ENCODE measurements around the gene LHFPL3. TPM values are rescaled to one million over a fixed set of nuclear protein-coding genes. Genes with fewer than 3 reads are reported as not detected.

The LHFPL3 gene
- total and polyA plus RNA-seq, 2 donors (not counting 1 experiment from before 2014, with no cell fraction given), result not detected

GRCh38 chr7:104928721-104929400 lies 600.5 kb downstream of the LHFPL3 start:
- TF ChIP-seq, protein P1, sequence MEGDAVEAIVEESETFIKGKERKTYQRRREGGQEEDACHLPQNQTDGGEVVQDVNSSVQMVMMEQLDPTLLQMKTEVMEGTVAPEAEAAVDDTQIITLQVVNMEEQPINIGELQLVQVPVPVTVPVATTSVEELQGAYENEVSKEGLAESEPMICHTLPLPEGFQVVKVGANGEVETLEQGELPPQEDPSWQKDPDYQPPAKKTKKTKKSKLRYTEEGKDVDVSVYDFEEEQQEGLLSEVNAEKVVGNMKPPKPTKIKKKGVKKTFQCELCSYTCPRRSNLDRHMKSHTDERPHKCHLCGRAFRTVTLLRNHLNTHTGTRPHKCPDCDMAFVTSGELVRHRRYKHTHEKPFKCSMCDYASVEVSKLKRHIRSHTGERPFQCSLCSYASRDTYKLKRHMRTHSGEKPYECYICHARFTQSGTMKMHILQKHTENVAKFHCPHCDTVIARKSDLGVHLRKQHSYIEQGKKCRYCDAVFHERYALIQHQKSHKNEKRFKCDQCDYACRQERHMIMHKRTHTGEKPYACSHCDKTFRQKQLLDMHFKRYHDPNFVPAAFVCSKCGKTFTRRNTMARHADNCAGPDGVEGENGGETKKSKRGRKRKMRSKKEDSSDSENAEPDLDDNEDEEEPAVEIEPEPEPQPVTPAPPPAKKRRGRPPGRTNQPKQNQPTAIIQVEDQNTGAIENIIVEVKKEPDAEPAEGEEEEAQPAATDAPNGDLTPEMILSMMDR (IDR thresholded peaks at IDR 0.05), result no peak
- no peak for TF ChIP-seq EZH2 (IDR thresholded peaks at IDR 0.05; ENCODE audit: borderline replicate concordance, insufficient read depth, low read depth, low read length, poor library complexity, severe bottlenecking)
- Mint-ChIP-seq H3K4me3 (no peak overlapping the region), H3K27me3 (no peaks in the 10 kb centered on the region), H3K4me1 (peaks cover 35% of the 10 kb centered on the region), H3K9me3 (ENCODE audit: insufficient read depth) (no peaks in the 10 kb centered on the region), H3K27ac (no peak overlapping the region)
- ATAC-seq (ENCODE audit: low read depth) (no peak), DNase-seq (no peak)
- H3K79me2 ChIP-seq (ENCODE audit: control insufficient read depth, insufficient read depth, low read length), result peaks cover 8% of the 10 kb centered on the region
- no peak overlapping the region for H2AFZ ChIP-seq (ENCODE audit: insufficient read depth, low read depth, low read length, poor library complexity, severe bottlenecking)
- no peak overlapping the region for H3K9ac ChIP-seq (ENCODE audit: low read length)
- intact Hi-C loops (cut with micrococcal nuclease), result no loop called here
- peaks cover 31 to 35% of the 10 kb centered on the region in 2 donors for H3K4me1 ChIP-seq (ENCODE audit: control insufficient read depth in 2 of 2, insufficient read depth in 2 of 2, low read length in 2 of 2)
- ChIA-PET CTCF (interaction anchor here (0.6 to 18.8 kb wide), 8 partner anchors 8 to 161 kb away, joined by 3 to 248 read pairs (median 3); no protein-coding TSS in a partner anchor), POLR2A (interaction anchor here (0.8 to 6.7 kb wide), 3 partner anchors 12 to 109 kb away, joined by 3 to 38 read pairs (median 7); no protein-coding TSS in a partner anchor)
- no peaks in the 10 kb centered on the region for H3K9me3 ChIP-seq (ENCODE audit: control extremely low read depth in 1 of 3, control insufficient read depth in 2 of 3, insufficient read depth in 1 of 3, low read length in 2 of 3)
- no peak overlapping the region for H3K27ac ChIP-seq (ENCODE audit: low read length in 2 of 2)
- no CpG with 5 or more reads among the region's 6 CpGs for WGBS (ENCODE audit: insufficient coverage)
- no peak overlapping the region for H3K4me2 ChIP-seq (replicated peaks; ENCODE audit: low read depth, low read length, poor library complexity, severe bottlenecking)
- H3K36me3 ChIP-seq (replicated peaks in 1 of 2; ENCODE audit: control extremely low read depth in 1 of 2, control insufficient read depth in 1 of 2, extremely low read depth in 1 of 2, insufficient read depth in 2 of 2, low read length in 1 of 2), result no peaks in the 10 kb centered on the region
- no peak overlapping the region for H3K4me3 ChIP-seq (ENCODE audit: control extremely low read depth in 1 of 5, extremely low read depth in 1 of 5, insufficient read depth in 1 of 5, low read depth in 2 of 5, low read length in 4 of 5)
- no peaks in the 10 kb centered on the region for H3K27me3 ChIP-seq (replicated peaks in 1 of 4; ENCODE audit: control extremely low read depth in 1 of 4, control insufficient read depth in 3 of 4, insufficient read depth in 4 of 4, low read length in 3 of 4)
- no peaks in the 10 kb centered on the region for H4K20me1 ChIP-seq (ENCODE audit: control insufficient read depth, insufficient read depth, low read length, poor library complexity, severe bottlenecking)

DNA sequence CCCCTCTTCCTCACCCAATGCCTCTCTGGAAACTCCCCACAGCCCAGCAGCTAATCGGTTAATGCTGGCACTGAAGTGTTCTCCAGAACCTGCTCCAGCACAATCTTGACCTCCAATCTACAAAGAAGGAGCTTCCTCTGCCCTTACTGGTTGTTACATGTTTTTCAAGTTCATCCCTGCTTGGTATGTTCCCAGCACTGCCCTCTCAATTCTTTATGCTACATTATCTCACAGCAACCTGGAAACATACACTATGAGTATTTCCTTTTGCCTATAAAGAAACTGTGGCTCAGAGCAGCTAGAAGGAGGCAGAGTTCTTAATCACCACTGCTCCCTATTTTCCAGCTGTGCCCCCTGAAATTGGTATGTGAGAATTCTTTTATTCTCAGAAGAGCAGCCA lies 601.5 kb downstream of the LHFPL3 start:
- intact Hi-C loops (cut with micrococcal nuclease), result no loop called here
- Histone ChIP-seq H3K9me3 (ENCODE audit: control extremely low read depth in 1 of 3, control insufficient read depth in 2 of 3, insufficient read depth in 1 of 3, low read length in 2 of 3) (no peaks in the 10 kb centered on the region), H3K27me3 (replicated peaks in 1 of 4; ENCODE audit: control extremely low read depth in 1 of 4, control insufficient read depth in 3 of 4, insufficient read depth in 4 of 4, low read length in 3 of 4) (no peaks in the 10 kb centered on the region), H3K79me2 (ENCODE audit: control insufficient read depth, insufficient read depth, low read length) (peaks cover 7% of the 10 kb centered on the region), H4K20me1 (ENCODE audit: control insufficient read depth, insufficient read depth, low read length, poor library complexity, severe bottlenecking) (no peaks in the 10 kb centered on the region), H2AFZ (ENCODE audit: insufficient read depth, low read depth, low read length, poor library complexity, severe bottlenecking) (no peak overlapping the region), H3K36me3 (replicated peaks in 1 of 2; ENCODE audit: control extremely low read depth in 1 of 2, control insufficient read depth in 1 of 2, extremely low read depth in 1 of 2, insufficient read depth in 2 of 2, low read length in 1 of 2) (no peaks in the 10 kb centered on the region), H3K9ac (ENCODE audit: low read length) (no peak overlapping the region), H3K27ac (ENCODE audit: low read length in 2 of 2) (no peak overlapping the region), H3K4me1 (ENCODE audit: control insufficient read depth in 2 of 2, insufficient read depth in 2 of 2, low read length in 2 of 2) (peaks cover 39 to 44% of the 10 kb centered on the region in 2 donors), H3K4me3 (ENCODE audit: control extremely low read depth in 1 of 5, extremely low read depth in 1 of 5, insufficient read depth in 1 of 5, low read depth in 2 of 5, low read length in 4 of 5) (no peak overlapping the region), H3K4me2 (replicated peaks; ENCODE audit: low read depth, low read length, poor library complexity, severe bottlenecking) (no peak overlapping the region)
- ChIA-PET POLR2A (interaction anchor here (1.2 to 6.7 kb wide), 2 partner anchors 11 to 14 kb away, joined by 3 to 38 read pairs; no protein-coding TSS in a partner anchor), CTCF (interaction anchor here (0.6 to 18.8 kb wide), 9 partner anchors 9 to 160 kb away, joined by 3 to 248 read pairs (median 3); no protein-coding TSS in a partner anchor)
- WGBS (ENCODE audit: insufficient coverage), result 100% methylated on average over 1 of the region's 1 CpG
- DNase-seq, result no peak
- Mint-ChIP-seq H3K9me3 (ENCODE audit: insufficient read depth) (no peaks in the 10 kb centered on the region), H3K4me3 (no peak overlapping the region), H3K4me1 (peaks cover 45% of the 10 kb centered on the region), H3K27ac (peak overlapping the region; percentile 47), H3K27me3 (no peaks in the 10 kb centered on the region)
- no peak for ATAC-seq (ENCODE audit: low read depth)
- TF ChIP-seq EZH2 (IDR thresholded peaks at IDR 0.05; ENCODE audit: borderline replicate concordance, insufficient read depth, low read depth, low read length, poor library complexity, severe bottlenecking), result no peak
- TF ChIP-seq, protein P1 (IDR thresholded peaks at IDR 0.05), result no peak

Data from B cell (primary cell).